SH-SY5Y (cell line): Measurements from ENCODE around the gene ZSCAN25.

ENCODE experiments used
- GATA2 ChIP-seq: IDR thresholded peaks from 2 replicates; pipeline ENCODE4 v1.6.1; 2011; ENCODE audit warnings: mild to moderate bottlenecking, low read depth, low read length
- GATA3 ChIP-seq: IDR thresholded peaks from 2 replicates; pipeline ENCODE4 v1.6.1; 2011; ENCODE audit warnings: low read depth, mild to moderate bottlenecking, low read length, moderate library complexity

GRCh38 chr7:99679400-99680191, 62.9 kb downstream of the ZSCAN25 start, which contains the start of gene CYP3A5:
- TF ChIP-seq GATA3 (no peak), GATA2 (no peak)
